HepG2 (cell line): ENCODE results near the gene MPV17L2. TPM values are rescaled to one million over a fixed set of nuclear protein-coding genes. Genes with fewer than 3 reads are reported as not detected.

Experiments used
- GZF1 ChIP-seq: sonication (generic); formaldehyde crosslinking; IDR thresholded peaks from 2 replicates; pipeline ENCODE4 v1.5.1; 2020; ENCODE audit warnings: mild to moderate bottlenecking, missing genetic modification reagents
- JUND ChIP-seq: sonication (generic); formaldehyde crosslinking; IDR thresholded peaks from 2 replicates; pipeline ENCODE4 v1.8.0; 2022; ENCODE audit warnings: mild to moderate bottlenecking, missing genetic modification reagents
- KLF15 ChIP-seq: sonication (generic); formaldehyde crosslinking; IDR thresholded peaks from 2 replicates; pipeline ENCODE4 v1.8.1; 2023; ENCODE audit warnings: borderline replicate concordance, mild to moderate bottlenecking, inconsistent platforms, missing genetic modification reagents, mixed read lengths
- KMT2A ChIP-seq: sonication (generic); formaldehyde crosslinking; IDR thresholded peaks from 2 replicates; pipeline ENCODE4 v1.4.0; 2020; ENCODE audit warnings: missing genetic modification reagents
- MTA1 ChIP-seq: sonication (generic); formaldehyde crosslinking; IDR thresholded peaks from 2 replicates; pipeline ENCODE4 v1.4.0; 2020; ENCODE audit warnings: missing genetic modification reagents, mild to moderate bottlenecking, borderline replicate concordance
- NCOA1 ChIP-seq: sonication (generic); formaldehyde crosslinking; IDR thresholded peaks from 2 replicates; pipeline ENCODE4 v1.9.0; 2021; ENCODE audit warnings: missing genetic modification reagents
- NCOA5 ChIP-seq: sonication (generic); formaldehyde crosslinking; IDR thresholded peaks from 2 replicates; pipeline ENCODE4 v1.4.0; 2020; ENCODE audit warnings: missing genetic modification reagents
- PPARG ChIP-seq: conservative IDR thresholded peaks from 2 replicates; pipeline ENCODE4 v1.6.1; 2016; ENCODE audit warnings: missing biosample characterization, missing genetic modification reagents
- SMARCC2 ChIP-seq: fragments of 450-650 bp; IDR thresholded peaks from 2 replicates; pipeline ENCODE4 v1.6.1; 2017; ENCODE audit warnings: antibody characterized with exemption, mild to moderate bottlenecking
- TARDBP ChIP-seq: sonication (generic); formaldehyde crosslinking; IDR thresholded peaks from 2 replicates; pipeline ENCODE4 v1.8.0; 2022; ENCODE audit warnings: mild to moderate bottlenecking, missing genetic modification reagents
- ZBTB1 ChIP-seq: sonication (generic); formaldehyde crosslinking; IDR thresholded peaks from 2 replicates; pipeline ENCODE4 v1.4.0; 2020; ENCODE audit warnings: missing genetic modification reagents, borderline replicate concordance
- ZNF101 ChIP-seq: sonication (generic); formaldehyde crosslinking; IDR thresholded peaks from 2 replicates; pipeline ENCODE4 v1.4.0; 2020; ENCODE audit warnings: mild to moderate bottlenecking, low read depth, missing genetic modification reagents, borderline replicate concordance
- ZNF160 ChIP-seq: sonication (generic); formaldehyde crosslinking; IDR thresholded peaks from 2 replicates; pipeline ENCODE4 v1.8.0; 2022; ENCODE audit warnings: mild to moderate bottlenecking, inconsistent platforms, missing genetic modification reagents
- ZNF256 ChIP-seq: sonication (generic); formaldehyde crosslinking; conservative IDR thresholded peaks from 2 replicates; pipeline ENCODE4 v1.4.0; 2020; ENCODE audit warnings: missing genetic modification reagents
- ZNF362 ChIP-seq: sonication (generic); formaldehyde crosslinking; IDR thresholded peaks from 2 replicates; pipeline ENCODE4 v1.4.0; 2020; ENCODE audit warnings: missing genetic modification reagents, mild to moderate bottlenecking, borderline replicate concordance
- ZNF747 ChIP-seq: sonication (generic); formaldehyde crosslinking; IDR thresholded peaks from 2 replicates; pipeline ENCODE4 v1.8.1; 2023; ENCODE audit warnings: missing genetic modification reagents, mild to moderate bottlenecking, borderline replicate concordance
- ZNF83 ChIP-seq: sonication (generic); formaldehyde crosslinking; IDR thresholded peaks from 2 replicates; pipeline ENCODE4 v1.4.0; 2020; ENCODE audit warnings: missing genetic modification reagents, mild to moderate bottlenecking, borderline replicate concordance
- polyA plus RNA-seq, 8 experiments: library from polyadenylated mRNA; depleted of rRNA in 3 of 8; stranded (reverse) in 7 of 8; unstranded in 1 of 8; fragments of >200 nt; fragmentation: Illumina TruSeq in 4 of 8; extraction: Trizol in 4 of 8; gene quantifications; 2 replicates each; pipeline versions ENCODE4 v1.2.1 to v1.2.3, GENCODE V29; 2011 to 2016; ENCODE audit warnings: low read depth in 4 of 8, missing spikeins in 1 of 8, mixed read lengths in 1 of 8; ENCODE audit not compliant: insufficient read depth in 1 of 8
- total RNA-seq, 5 experiments: library from RNA; depleted of rRNA; stranded (reverse); fragments of >200 nt; fragmentation: Illumina TruSeq; extraction: Trizol; gene quantifications; 2 replicates each; pipeline ENCODE4 v1.2.3, GENCODE V29; 2016; ENCODE audit warnings: low read depth in 1 of 5
- TF ChIP-seq, protein P1 (sequence below): sonication (generic); formaldehyde crosslinking; IDR thresholded peaks from 2 replicates; pipeline ENCODE4 v1.5.1; 2020; ENCODE audit warnings: missing genetic modification reagents, mild to moderate bottlenecking, borderline replicate concordance
- TF ChIP-seq, protein P2 (sequence below): IDR thresholded peaks from 2 replicates; pipeline ENCODE4 v1.6.1; 2016; ENCODE audit warnings: low read depth, missing genetic modification reagents, missing compliant biosample characterization

The MPV17L2 gene
- total and polyA plus RNA-seq, 2 of the 13 experiments (the other 11 are each of a cell fraction or from before 2014, with no cell fraction given), result 13.6 to 16.7 TPM

DNA sequence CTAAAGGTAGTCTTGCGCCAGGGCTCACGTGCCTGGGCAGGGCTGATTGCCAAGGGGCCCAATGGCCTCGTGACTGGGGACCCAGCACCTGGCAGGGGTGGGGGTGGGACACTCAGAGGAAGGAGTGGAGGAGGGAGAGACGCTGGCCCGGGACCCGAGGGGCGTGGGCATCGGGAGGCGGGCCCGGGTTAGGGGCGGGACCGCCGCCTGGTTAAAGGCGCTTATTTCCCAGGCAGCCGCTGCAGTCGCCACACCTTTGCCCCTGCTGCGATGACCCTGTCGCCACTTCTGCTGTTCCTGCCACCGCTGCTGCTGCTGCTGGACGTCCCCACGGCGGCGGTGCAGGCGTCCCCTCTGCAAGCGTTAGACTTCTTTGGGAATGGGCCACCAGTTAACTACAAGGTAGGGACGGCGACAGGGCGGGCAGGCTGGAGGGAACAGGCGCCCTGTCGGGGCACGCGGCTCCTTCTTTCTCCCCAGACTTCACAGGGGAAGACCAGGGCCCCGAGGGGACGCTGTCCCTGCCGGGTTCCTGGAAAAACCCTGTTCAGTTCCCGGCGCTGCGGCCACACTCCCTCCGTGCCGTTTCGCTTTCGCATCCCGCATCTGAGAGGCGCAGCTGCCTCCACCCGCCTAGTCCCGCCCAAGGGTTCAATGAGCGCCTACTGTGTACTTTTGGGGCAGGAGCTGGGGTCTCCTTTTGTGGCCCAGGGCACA lies 19.3 kb upstream of the MPV17L2 start, which contains the start of gene IFI30 (continued):
- TF ChIP-seq, protein P1, sequence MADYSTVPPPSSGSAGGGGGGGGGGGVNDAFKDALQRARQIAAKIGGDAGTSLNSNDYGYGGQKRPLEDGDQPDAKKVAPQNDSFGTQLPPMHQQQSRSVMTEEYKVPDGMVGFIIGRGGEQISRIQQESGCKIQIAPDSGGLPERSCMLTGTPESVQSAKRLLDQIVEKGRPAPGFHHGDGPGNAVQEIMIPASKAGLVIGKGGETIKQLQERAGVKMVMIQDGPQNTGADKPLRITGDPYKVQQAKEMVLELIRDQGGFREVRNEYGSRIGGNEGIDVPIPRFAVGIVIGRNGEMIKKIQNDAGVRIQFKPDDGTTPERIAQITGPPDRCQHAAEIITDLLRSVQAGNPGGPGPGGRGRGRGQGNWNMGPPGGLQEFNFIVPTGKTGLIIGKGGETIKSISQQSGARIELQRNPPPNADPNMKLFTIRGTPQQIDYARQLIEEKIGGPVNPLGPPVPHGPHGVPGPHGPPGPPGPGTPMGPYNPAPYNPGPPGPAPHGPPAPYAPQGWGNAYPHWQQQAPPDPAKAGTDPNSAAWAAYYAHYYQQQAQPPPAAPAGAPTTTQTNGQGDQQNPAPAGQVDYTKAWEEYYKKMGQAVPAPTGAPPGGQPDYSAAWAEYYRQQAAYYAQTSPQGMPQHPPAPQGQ, result no peak
- TF ChIP-seq NCOA5 (CRISPR knock-in tag) (no peak), KMT2A (no peak), ZNF101 (CRISPR knock-in tag) (no peak), SMARCC2 (no peak), NCOA1 (CRISPR knock-in tag) (no peak; the same call in 1 of the 2 replicates), MTA1 (CRISPR knock-in tag) (0 out of 2 replicates have a peak, but pooled peaks have one; percentile 58), ZNF256 (CRISPR knock-in tag) (0 out of 2 replicates have a peak, but pooled peaks have one; percentile 55), JUND (CRISPR knock-in tag) (no peak), ZNF747 (CRISPR knock-in tag) (peak; percentile 51; the same call in 1 of the 2 replicates), PPARG (CRISPR knock-in tag) (no peak), ZNF83 (CRISPR knock-in tag) (no peak), KLF15 (CRISPR knock-in tag) (peak; percentile 31; the same call in 1 of the 2 replicates), GZF1 (CRISPR knock-in tag) (no peak), TARDBP (no peak), ZNF160 (CRISPR knock-in tag) (no peak), ZBTB1 (CRISPR knock-in tag) (no peak), ZNF362 (CRISPR knock-in tag) (0 out of 2 replicates have a peak, but pooled peaks have one; percentile 42)
- TF ChIP-seq, protein P2, sequence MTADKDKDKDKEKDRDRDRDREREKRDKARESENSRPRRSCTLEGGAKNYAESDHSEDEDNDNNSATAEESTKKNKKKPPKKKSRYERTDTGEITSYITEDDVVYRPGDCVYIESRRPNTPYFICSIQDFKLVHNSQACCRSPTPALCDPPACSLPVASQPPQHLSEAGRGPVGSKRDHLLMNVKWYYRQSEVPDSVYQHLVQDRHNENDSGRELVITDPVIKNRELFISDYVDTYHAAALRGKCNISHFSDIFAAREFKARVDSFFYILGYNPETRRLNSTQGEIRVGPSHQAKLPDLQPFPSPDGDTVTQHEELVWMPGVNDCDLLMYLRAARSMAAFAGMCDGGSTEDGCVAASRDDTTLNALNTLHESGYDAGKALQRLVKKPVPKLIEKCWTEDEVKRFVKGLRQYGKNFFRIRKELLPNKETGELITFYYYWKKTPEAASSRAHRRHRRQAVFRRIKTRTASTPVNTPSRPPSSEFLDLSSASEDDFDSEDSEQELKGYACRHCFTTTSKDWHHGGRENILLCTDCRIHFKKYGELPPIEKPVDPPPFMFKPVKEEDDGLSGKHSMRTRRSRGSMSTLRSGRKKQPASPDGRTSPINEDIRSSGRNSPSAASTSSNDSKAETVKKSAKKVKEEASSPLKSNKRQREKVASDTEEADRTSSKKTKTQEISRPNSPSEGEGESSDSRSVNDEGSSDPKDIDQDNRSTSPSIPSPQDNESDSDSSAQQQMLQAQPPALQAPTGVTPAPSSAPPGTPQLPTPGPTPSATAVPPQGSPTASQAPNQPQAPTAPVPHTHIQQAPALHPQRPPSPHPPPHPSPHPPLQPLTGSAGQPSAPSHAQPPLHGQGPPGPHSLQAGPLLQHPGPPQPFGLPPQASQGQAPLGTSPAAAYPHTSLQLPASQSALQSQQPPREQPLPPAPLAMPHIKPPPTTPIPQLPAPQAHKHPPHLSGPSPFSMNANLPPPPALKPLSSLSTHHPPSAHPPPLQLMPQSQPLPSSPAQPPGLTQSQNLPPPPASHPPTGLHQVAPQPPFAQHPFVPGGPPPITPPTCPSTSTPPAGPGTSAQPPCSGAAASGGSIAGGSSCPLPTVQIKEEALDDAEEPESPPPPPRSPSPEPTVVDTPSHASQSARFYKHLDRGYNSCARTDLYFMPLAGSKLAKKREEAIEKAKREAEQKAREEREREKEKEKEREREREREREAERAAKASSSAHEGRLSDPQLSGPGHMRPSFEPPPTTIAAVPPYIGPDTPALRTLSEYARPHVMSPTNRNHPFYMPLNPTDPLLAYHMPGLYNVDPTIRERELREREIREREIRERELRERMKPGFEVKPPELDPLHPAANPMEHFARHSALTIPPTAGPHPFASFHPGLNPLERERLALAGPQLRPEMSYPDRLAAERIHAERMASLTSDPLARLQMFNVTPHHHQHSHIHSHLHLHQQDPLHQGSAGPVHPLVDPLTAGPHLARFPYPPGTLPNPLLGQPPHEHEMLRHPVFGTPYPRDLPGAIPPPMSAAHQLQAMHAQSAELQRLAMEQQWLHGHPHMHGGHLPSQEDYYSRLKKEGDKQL (CRISPR knock-in tag), result peak; percentile 17; the same call in 1 of the 2 replicates
